Erythroblast (primary cell): ENCODE data around the gene MAP3K9.

ENCODE experiments used
- GATA1 ChIP-seq: IDR thresholded peaks from 2 replicates; pipeline ENCODE4 v1.6.1; 2011; ENCODE audit warnings: low read depth, mild to moderate bottlenecking, control low read depth, low read length, moderate library complexity
- POLR2A ChIP-seq: IDR thresholded peaks from 2 replicates; pipeline ENCODE4 v1.6.1; 2011; ENCODE audit warnings: mild to moderate bottlenecking, low read length

GRCh38 chr14:70714055-70714550, 95.2 kb downstream of the MAP3K9 start:
- no peak for TF ChIP-seq GATA1
- no peak for TF ChIP-seq POLR2A
